Neutrophil (primary cell): ENCODE data around the gene PSMB4.
"Not testable (repeated sequence)": the region's sequence is repeated elsewhere in the genome, so short reads cannot be mapped to it uniquely, and the experiment has no call there.

Experiments
- H3K27ac ChIP-seq: fragments of 200-600 bp; sonication (generic); 2 replicates; pipeline ENCODE4 v1.5.1; 2016; ENCODE audit warnings: mild to moderate bottlenecking, moderate library complexity
- H3K27me3 ChIP-seq: fragments of 200-600 bp; sonication (generic); 2 replicates; pipeline ENCODE4 v1.6.0; 2016; ENCODE audit warnings: mild to moderate bottlenecking
- H3K36me3 ChIP-seq: fragments of 200-600 bp; sonication (generic); 2 replicates; pipeline ENCODE4 v1.5.1; 2017
- H3K4me1 ChIP-seq, 2 experiments: fragments of 200-600 bp in 1 of 2; sonication (generic) in 1 of 2; 1 replicate in 1 of 2; 2 replicates in 1 of 2; pipeline versions ENCODE4 v1.5.1 to v1.6.1; 2013 to 2016; ENCODE audit warnings: low read depth in 1 of 2, low read length in 1 of 2, mild to moderate bottlenecking in 1 of 2, moderate library complexity in 1 of 2; ENCODE audit not compliant: control insufficient read depth in 1 of 2, insufficient read depth in 1 of 2
- H3K4me3 ChIP-seq, 2 experiments: fragments of 200-600 bp in 1 of 2; sonication (generic) in 1 of 2; 1 replicate in 1 of 2; 2 replicates in 1 of 2; pipeline ENCODE4 v1.5.1; 2013 to 2016; ENCODE audit warnings: low read depth in 1 of 2, low read length in 1 of 2, mild to moderate bottlenecking in 1 of 2, moderate library complexity in 1 of 2
- H3K9me3 ChIP-seq: fragments of 200-600 bp; sonication (generic); 2 replicates; pipeline ENCODE4 v1.5.1; 2016
- CTCF ChIP-seq: fragments of 200-600 bp; sonication (generic); IDR thresholded peaks from 2 replicates; pipeline ENCODE4 v1.5.1; 2016; ENCODE audit warnings: antibody characterized with exemption

The PSMB4 gene

GRCh38 chr1:151419819-151420218 lies 20.4 kb downstream of the PSMB4 start:
- Histone ChIP-seq H3K27me3 (no peaks in the 10 kb centered on the region), H3K4me1 (no peaks in the 10 kb centered on the region), H3K27ac (no peak overlapping the region), H3K36me3 (peaks cover 90% of the 10 kb centered on the region), H3K9me3 (no peaks in the 10 kb centered on the region), H3K4me3 (no peak overlapping the region)
- TF ChIP-seq CTCF: no peak

- no peak overlapping the region for H3K4me3 ChIP-seq
- H3K36me3 ChIP-seq: peaks cover 98% of the 10 kb centered on the region
These were observed 25.7 kb downstream of the PSMB4 start for GRCh38 chr1:151425103-151425502.

GRCh38 chr1:151428068-151428467 lies 28.7 kb downstream of the PSMB4 start:
- TF ChIP-seq CTCF: no peak
- Histone ChIP-seq H3K27me3 (no peaks in the 10 kb centered on the region), H3K27ac (no peak overlapping the region), H3K4me1 (no peaks in the 10 kb centered on the region), H3K36me3 (peaks cover 74% of the 10 kb centered on the region), H3K4me3 (no peak overlapping the region), H3K9me3 (no peaks in the 10 kb centered on the region)

More at GRCh38 chr1:151425103-151425502, 25.7 kb downstream of the PSMB4 start:
- Histone ChIP-seq H3K4me1 (no peaks in the 10 kb centered on the region), H3K27me3 (no peaks in the 10 kb centered on the region), H3K27ac (no peak overlapping the region), H3K9me3 (no peaks in the 10 kb centered on the region)
- TF ChIP-seq CTCF: no peak

GRCh38 chr1:151433827-151434226 lies 34.5 kb downstream of the PSMB4 start:
- H3K9me3 ChIP-seq, H3K27ac ChIP-seq, H3K27me3 ChIP-seq, H3K4me1 ChIP-seq, H3K4me3 ChIP-seq: not testable (repeated sequence)
- H3K36me3 ChIP-seq: peaks cover 30% of the 10 kb centered on the region

GRCh38 chr1:151435174-151435573 lies 35.8 kb downstream of the PSMB4 start:
- H3K4me1 ChIP-seq: peaks cover 0 to 6% of the 10 kb centered on the region in 2 experiments
- peaks cover 30% of the 10 kb centered on the region for H3K36me3 ChIP-seq
- no peak overlapping the region for H3K27ac ChIP-seq
- H3K27me3 ChIP-seq: no peaks in the 10 kb centered on the region
- H3K9me3 ChIP-seq: no peaks in the 10 kb centered on the region
- TF ChIP-seq CTCF: no peak
- H3K4me3 ChIP-seq: no peak overlapping the region

- no peak for TF ChIP-seq CTCF
- H3K27me3 ChIP-seq: no peaks in the 10 kb centered on the region
- no peak overlapping the region for H3K27ac ChIP-seq
- no peak overlapping the region for H3K4me3 ChIP-seq
- H3K9me3 ChIP-seq: no peaks in the 10 kb centered on the region
- peaks cover 0 to 6% of the 10 kb centered on the region in 2 experiments for H3K4me1 ChIP-seq
- peaks cover 42% of the 10 kb centered on the region for H3K36me3 ChIP-seq
These were observed 37.6 kb downstream of the PSMB4 start for GRCh38 chr1:151436985-151437384.

GRCh38 chr1:151437396-151437795 lies 38.0 kb downstream of the PSMB4 start:
- not testable (repeated sequence) for H3K9me3 ChIP-seq, H3K27me3 ChIP-seq, H3K27ac ChIP-seq, H3K4me3 ChIP-seq, H3K4me1 ChIP-seq
- H3K36me3 ChIP-seq: peaks cover 44% of the 10 kb centered on the region
